Thyroid gland (tissue), 4 donors: Measurements from ENCODE around the gene MUL1.
"Not testable (repeated sequence)": the region's sequence is repeated elsewhere in the genome, so short reads cannot be mapped to it uniquely, and the experiment has no call there.

Experiments used
- POLR2A ChIP-seq, 2 donors: fragments of 450-650 bp; IDR thresholded peaks; one replicate each; pipeline ENCODE4 v1.6.1; 2017; ENCODE audit warnings: antibody characterized with exemption in 2 of 2, mild to moderate bottlenecking in 2 of 2, moderate library complexity in 1 of 2
- TF ChIP-seq, protein P1 (sequence below), 6 experiments: fragments of 200-600 bp in 3 of 6; fragments of 450-650 bp in 3 of 6; sonication (generic) in 3 of 6; IDR thresholded peaks; one replicate each; pipeline ENCODE4 v1.5.1; 2016 to 2019; ENCODE audit warnings: antibody characterized with exemption in 6 of 6, mild to moderate bottlenecking in 2 of 6, inconsistent platforms in 1 of 6, moderate library complexity in 1 of 6

DNA sequence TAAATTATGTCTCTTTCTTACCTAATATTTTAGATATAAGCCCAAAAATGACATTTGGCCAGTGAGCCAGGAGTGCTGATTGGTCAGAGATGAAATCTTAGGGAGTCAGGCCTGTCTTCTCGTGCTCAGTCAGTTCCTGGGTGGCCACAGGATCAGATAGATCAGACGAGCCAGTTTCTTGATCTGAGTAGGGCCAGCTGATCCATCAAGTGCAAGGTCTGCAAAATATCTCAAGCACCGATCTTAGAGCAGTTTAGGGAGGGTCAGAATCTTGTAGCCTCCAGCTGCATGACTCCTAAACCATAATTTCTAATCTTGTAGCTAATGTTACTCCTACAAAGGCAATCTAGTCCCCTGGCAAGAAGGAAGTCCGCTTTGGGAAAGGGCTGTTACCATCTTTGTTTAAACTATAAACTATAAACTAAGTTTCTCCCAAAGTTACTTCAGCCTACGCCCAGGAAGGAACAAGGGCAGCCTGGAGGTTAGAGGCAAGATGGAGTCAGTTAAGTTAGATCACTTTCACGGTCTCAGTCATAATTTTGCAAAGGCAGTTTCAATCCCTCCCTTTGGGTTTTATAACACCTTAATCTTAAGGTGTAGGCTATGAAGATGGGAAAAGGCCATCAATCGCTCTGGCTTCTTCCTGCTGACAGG lies 11.8 kb upstream of the MUL1 start:
- TF ChIP-seq, protein P1, sequence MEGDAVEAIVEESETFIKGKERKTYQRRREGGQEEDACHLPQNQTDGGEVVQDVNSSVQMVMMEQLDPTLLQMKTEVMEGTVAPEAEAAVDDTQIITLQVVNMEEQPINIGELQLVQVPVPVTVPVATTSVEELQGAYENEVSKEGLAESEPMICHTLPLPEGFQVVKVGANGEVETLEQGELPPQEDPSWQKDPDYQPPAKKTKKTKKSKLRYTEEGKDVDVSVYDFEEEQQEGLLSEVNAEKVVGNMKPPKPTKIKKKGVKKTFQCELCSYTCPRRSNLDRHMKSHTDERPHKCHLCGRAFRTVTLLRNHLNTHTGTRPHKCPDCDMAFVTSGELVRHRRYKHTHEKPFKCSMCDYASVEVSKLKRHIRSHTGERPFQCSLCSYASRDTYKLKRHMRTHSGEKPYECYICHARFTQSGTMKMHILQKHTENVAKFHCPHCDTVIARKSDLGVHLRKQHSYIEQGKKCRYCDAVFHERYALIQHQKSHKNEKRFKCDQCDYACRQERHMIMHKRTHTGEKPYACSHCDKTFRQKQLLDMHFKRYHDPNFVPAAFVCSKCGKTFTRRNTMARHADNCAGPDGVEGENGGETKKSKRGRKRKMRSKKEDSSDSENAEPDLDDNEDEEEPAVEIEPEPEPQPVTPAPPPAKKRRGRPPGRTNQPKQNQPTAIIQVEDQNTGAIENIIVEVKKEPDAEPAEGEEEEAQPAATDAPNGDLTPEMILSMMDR (IDR thresholded peaks at IDR 0.05), result not testable (repeated sequence)
- TF ChIP-seq POLR2A (IDR thresholded peaks at IDR 0.05), result not testable (repeated sequence)
